Ishikawa (cell line): ENCODE measurements around the gene BICC1.

Experiments
- CEBPB ChIP-seq: IDR thresholded peaks from 2 replicates; pipeline ENCODE4 v1.6.1; 2012
- CREB1 ChIP-seq: IDR thresholded peaks from 2 replicates; pipeline ENCODE4 v1.6.1; 2012; ENCODE audit warnings: low read depth
- EGR1 ChIP-seq: IDR thresholded peaks from 2 replicates; pipeline ENCODE4 v1.6.1; 2012
- EP300 ChIP-seq: IDR thresholded peaks from 2 replicates; pipeline ENCODE4 v1.6.1; 2012; ENCODE audit warnings: borderline replicate concordance
- NFIC ChIP-seq: IDR thresholded peaks from 2 replicates; pipeline ENCODE4 v1.6.1; 2012
- RAD21 ChIP-seq: IDR thresholded peaks from 2 replicates; pipeline ENCODE4 v1.6.1; 2012; ENCODE audit warnings: low read depth
- REST ChIP-seq: IDR thresholded peaks from 2 replicates; pipeline ENCODE4 v1.6.1; 2012; ENCODE audit warnings: low read depth, mild to moderate bottlenecking
- TAF1 ChIP-seq: IDR thresholded peaks from 2 replicates; pipeline ENCODE4 v1.6.1; 2012; ENCODE audit warnings: low read depth, mild to moderate bottlenecking
- TCF12 ChIP-seq: IDR thresholded peaks from 2 replicates; pipeline ENCODE4 v1.6.1; 2012; ENCODE audit warnings: low read depth
- TEAD4 ChIP-seq: IDR thresholded peaks from 2 replicates; pipeline ENCODE4 v1.6.1; 2012
- YY1 ChIP-seq: IDR thresholded peaks from 2 replicates; pipeline ENCODE4 v1.6.1; 2012; ENCODE audit warnings: low read depth

- TF ChIP-seq EP300 (no peak), EGR1 (no peak), TEAD4 (no peak), REST (no peak), RAD21 (no peak), TCF12 (no peak), CEBPB (no peak), TAF1 (no peak), YY1 (no peak), NFIC (no peak), CREB1 (no peak)
Measured at GRCh38 chr10:58691528-58691927, 178.9 kb downstream of the BICC1 start.
